ENCODE measurements around the gene SPAM1.
A peak's percentile ranks its signal among the peaks of the same experiment; 100 is the strongest.
"Not testable (repeated sequence)": the region's sequence is repeated elsewhere in the genome, so short reads cannot be mapped to it uniquely, and the experiment has no call there.

Gene SPAM1

GRCh38 chr7:123961771-123962170, 36.7 kb downstream of the SPAM1 start:
- DNase-seq, result peak; percentile 11

DNA sequence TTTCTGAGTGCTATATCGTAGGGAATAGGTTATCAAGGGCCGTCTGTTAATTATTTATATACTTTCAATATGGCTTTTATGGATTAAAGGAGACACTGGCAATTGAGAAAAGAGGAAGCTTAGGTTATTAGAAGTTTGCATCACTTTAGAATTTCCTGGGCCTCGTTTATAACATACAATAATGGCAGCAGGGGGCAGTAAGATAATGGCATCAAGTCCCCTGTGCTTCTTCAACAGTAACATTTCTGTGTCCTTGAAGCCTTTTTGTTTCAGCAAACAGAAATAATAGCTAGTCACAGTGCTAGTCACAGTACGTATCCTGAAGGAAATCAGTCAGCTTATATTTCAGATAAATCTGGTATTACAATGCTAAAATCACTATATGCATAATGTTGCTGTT, 41.9 kb downstream of the SPAM1 start:
- DNase-seq, result no peak

- DNase-seq, result no peak
Measured at GRCh38 chr7:123972045-123972444, 47.0 kb downstream of the SPAM1 start.

DNA sequence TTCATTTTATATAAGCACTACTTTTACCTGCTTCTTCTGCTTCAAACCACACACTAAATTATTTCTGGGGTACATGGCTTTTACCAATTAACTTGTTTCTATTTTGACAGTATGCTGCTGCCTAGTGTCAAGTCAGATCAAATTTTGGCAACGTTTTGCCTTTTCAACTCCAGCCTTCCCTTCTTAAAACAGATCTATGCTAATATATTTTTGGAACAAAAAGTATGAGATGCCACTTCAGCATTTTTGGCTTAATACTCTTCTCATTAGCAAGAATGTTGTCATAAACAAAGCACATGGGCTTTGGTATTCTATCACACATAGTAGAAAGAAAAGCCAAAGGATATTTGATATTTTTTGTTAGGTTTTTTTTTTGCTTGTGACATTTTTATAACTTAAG, 47.8 kb downstream of the SPAM1 start:
- DNase-seq, result no peak

DNA sequence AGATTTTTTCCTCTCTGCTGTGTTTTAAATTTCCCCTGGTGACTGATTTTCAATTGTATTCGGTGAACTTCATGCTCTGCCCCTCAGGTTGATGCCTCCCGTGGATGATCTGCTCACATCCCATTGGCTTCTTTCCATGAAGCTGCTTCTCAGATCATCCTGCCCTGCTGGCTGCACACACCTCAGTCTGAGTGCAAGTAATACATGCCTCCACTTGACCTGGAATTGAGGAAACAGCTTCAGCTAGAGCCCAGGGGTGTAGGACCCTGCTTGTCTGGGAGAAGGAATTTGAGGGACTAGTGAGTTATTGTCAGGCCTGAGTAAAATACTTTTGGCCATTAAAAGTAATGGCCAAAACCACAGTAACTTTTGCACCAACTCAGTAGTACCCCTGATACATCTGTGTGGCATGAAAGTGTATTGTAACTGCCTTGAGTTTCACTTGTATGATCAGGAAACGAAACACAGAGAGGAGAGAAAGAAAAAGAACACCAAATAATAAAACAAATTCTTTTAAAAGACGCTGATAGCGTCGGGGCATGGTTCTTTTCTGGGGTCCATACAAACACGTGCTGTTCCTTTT, 49.4 kb downstream of the SPAM1 start:
- DNase-seq, result no peak

DNA sequence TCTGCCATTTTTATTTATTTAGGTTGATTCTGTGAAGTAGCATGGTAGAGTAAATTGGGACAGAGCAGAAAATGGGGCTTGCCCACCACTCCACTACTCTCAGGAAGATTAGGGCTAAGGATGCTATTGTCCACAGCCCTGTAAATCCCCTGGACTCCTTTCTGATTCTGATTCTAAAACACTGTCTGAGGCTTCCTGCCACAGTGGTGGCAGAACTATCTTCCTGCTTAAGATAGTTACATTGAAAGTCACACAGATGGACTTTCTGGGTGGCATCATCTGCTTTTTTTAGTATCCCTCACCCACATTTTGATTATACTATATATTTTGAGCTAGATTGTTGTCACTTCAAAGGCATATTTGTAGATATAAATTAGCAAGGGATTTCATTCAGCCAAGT, 50.0 kb downstream of the SPAM1 start:
- no peak for DNase-seq

DNA sequence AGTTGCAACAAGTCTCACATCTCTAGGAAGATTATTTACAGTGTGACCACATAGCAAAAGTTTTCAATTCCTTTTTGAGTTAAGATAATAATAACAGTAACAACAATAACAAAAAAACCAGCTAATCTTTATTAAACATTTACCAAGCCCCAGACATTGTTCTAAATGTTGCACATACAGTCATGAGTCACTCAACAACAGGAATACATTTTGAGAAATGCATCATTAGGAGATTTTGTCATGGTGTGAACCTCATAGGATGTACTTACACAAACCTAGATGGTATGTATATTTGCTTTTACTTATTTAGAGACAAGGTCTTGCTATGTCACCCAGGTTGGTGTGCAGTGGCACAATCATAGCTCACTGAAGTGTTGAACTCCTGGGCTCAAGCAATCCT, 52.0 kb downstream of the SPAM1 start:
- DNase-seq, result no peak

DNA sequence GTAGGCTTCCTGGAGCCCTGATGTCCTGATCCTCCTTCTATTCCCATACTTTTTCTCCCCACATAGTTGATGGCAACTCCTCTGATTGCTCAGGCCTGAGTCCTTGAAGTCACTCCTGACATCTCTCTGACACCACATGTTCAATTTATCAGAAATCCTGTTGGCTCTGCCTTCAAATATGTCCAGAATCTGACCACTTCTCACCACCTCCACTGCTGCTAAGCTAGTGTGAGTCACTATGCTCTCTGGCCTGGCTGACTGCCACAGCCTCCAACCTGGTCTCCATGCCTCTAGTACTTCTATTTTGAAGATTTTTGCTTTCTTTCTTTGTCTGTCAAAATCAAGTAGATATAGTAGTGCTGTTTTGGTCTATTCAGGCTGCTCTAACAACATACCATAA, 54.8 kb downstream of the SPAM1 start:
- DNase-seq, result no peak

- DNase-seq, result no peak
Measured at GRCh38 chr7:123987445-123987844, 62.4 kb downstream of the SPAM1 start.

GRCh38 chr7:123992913-123993518, 68.0 kb downstream of the SPAM1 start:
- DNase-seq, result no peak

DNA sequence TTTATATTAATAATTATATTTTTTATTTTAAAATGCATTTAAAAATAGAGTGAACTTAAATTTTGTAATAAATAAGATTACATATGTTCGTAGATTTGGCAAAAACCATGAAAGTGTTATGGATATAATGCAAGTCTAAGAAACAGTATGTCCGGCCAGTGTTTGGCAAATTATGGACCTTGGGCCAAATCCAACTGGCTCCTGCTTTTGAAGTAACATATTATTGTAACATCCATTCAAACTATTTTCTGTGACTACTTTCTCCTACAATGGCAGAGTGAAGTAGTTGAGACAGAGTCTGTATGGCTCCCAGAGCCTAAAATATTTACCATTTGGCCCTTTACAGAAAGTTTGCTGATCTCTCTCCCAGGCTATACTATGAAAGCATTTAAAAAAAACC, 69.0 kb downstream of the SPAM1 start:
- DNase-seq, result no peak

- no peak for DNase-seq
Measured at GRCh38 chr7:123994449-123994848, 69.4 kb downstream of the SPAM1 start.

- no peak for DNase-seq
Measured at GRCh38 chr7:123995617-123996326, 70.7 kb downstream of the SPAM1 start.

GRCh38 chr7:123996327-123996625, 71.2 kb downstream of the SPAM1 start:
- DNase-seq, result no peak

GRCh38 chr7:123998921-123999320, 73.9 kb downstream of the SPAM1 start:
- no peak for DNase-seq

- no peak for DNase-seq
Measured at GRCh38 chr7:123999703-124000102, 74.7 kb downstream of the SPAM1 start.

DNA sequence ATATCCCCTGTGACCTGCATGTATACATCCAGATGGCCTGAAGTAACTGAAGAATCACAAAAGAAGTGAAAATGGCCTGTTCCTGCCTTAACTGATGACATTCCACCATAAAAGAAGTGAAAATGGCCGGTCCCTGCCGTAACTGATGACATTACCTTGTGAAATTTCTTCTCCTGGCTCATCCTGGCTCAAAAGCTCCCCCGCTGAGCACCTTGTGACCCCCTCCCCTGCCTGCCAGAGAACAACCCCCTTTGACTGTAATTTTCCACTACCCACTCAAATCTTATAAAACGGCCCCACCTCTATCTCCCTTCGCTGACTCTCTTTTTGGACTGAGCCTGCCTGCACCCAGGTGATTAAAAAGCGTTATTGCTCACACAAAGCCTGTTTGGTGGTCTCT, 83.3 kb downstream of the SPAM1 start:
- not testable (repeated sequence) for DNase-seq

DNA sequence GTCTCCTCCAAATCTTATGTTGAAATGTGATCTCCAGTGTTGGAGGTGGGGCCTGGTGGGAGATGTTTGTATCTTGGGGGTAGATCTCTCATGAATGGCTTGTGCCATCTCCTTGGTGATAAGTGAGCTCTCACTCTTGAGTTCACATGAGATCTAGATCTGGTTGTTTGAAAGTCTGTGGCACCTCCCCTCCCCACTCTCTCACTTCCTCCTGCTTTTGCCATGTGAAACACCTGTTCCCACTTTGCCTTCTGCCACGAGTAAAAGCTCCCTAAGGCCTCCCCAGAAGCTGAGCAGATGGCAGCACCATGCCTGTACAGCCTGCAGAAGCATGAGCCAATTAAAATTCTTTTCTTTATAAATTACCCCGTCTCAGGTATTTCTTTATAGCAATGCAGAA, 84.3 kb downstream of the SPAM1 start:
- DNase-seq, result no peak

Data from NCI-H1048 (cell line).